GM23248 (cell line): ENCODE results near the gene EIF4G3. TPM values are rescaled to one million over a fixed set of nuclear protein-coding genes. Genes with fewer than 3 reads are reported as not detected.
"Not testable (repeated sequence)": the region's sequence is repeated elsewhere in the genome, so short reads cannot be mapped to it uniquely, and the experiment has no call there.

Experiments
- DNase-seq: peaks from one replicate; pipeline ENCODE4 v3.0.0-alpha.2; 2015
- H2AFZ ChIP-seq: fragments of 200-600 bp; sonication (generic); 2 replicates; pipeline ENCODE4 v1.6.1; 2016; ENCODE audit warnings: antibody characterized with exemption
- H3F3A ChIP-seq: fragments of 200-600 bp; sonication (generic); 2 replicates; pipeline ENCODE4 v1.6.1; 2016; ENCODE audit warnings: mild to moderate bottlenecking, antibody characterized with exemption, mixed run types; ENCODE audit not compliant: insufficient read depth
- H3K27ac ChIP-seq: fragments of 200-600 bp; sonication (generic); 2 replicates; pipeline ENCODE4 v1.5.1; 2016; ENCODE audit warnings: mild to moderate bottlenecking
- H3K27me3 ChIP-seq: fragments of 200-600 bp; sonication (generic); replicated peaks from 2 replicates; pipeline ENCODE4 v1.6.1; 2016; ENCODE audit warnings: mild to moderate bottlenecking; ENCODE audit not compliant: insufficient read depth
- H3K36me3 ChIP-seq: fragments of 200-600 bp; sonication (generic); 2 replicates; pipeline ENCODE4 v1.6.1; 2016; ENCODE audit warnings: low read depth, mild to moderate bottlenecking
- H3K4me1 ChIP-seq: fragments of 200-600 bp; sonication (generic); 2 replicates; pipeline ENCODE4 v1.6.1; 2016; ENCODE audit warnings: mild to moderate bottlenecking; ENCODE audit not compliant: insufficient read depth
- H3K4me2 ChIP-seq: fragments of 200-600 bp; sonication (generic); one replicate; pipeline ENCODE4 v1.6.1; 2016; ENCODE audit warnings: mild to moderate bottlenecking; ENCODE audit not compliant: unreplicated experiment
- H3K4me3 ChIP-seq: fragments of 200-600 bp; sonication (generic); 2 replicates; pipeline ENCODE4 v1.5.1; 2016; ENCODE audit warnings: mild to moderate bottlenecking
- H3K79me2 ChIP-seq: fragments of 200-600 bp; sonication (generic); 2 replicates; pipeline ENCODE4 v1.6.1; 2016; ENCODE audit warnings: mild to moderate bottlenecking; ENCODE audit not compliant: insufficient read depth
- H3K9ac ChIP-seq: fragments of 200-600 bp; sonication (generic); 2 replicates; pipeline ENCODE4 v1.6.1; 2016; ENCODE audit warnings: mild to moderate bottlenecking
- H3K9me2 ChIP-seq: fragments of 200-600 bp; sonication (generic); 2 replicates; pipeline ENCODE4 v1.6.1; 2016; ENCODE audit warnings: mixed run types, mild to moderate bottlenecking, moderate library complexity; ENCODE audit not compliant: insufficient read depth
- H3K9me3 ChIP-seq: fragments of 200-600 bp; sonication (generic); one replicate; pipeline ENCODE4 v1.6.1; 2017; ENCODE audit warnings: low read depth
- H4K20me1 ChIP-seq: fragments of 200-600 bp; sonication (generic); 2 replicates; pipeline ENCODE4 v1.6.0; 2016; ENCODE audit not compliant: insufficient read depth
- EZH2 ChIP-seq: fragments of 200-600 bp; sonication (generic); IDR thresholded peaks from 2 replicates; pipeline ENCODE4 v1.6.1; 2018; ENCODE audit warnings: antibody characterized with exemption, mild to moderate bottlenecking; ENCODE audit not compliant: insufficient read depth, poor library complexity, severe bottlenecking
- EZH2phosphoT487 ChIP-seq: fragments of 200-600 bp; sonication (generic); IDR thresholded peaks from 2 replicates; pipeline ENCODE4 v1.6.1; 2018; ENCODE audit warnings: antibody characterized with exemption, moderate library complexity, mild to moderate bottlenecking, low read depth; ENCODE audit not compliant: insufficient read depth
- WGBS, 2 experiments: methylation state at CpG; one replicate each; pipeline ENCODE4 v1.1.6; 2015 to 2017; ENCODE audit warnings: low lambda C conversion rate in 2 of 2, low coverage in 1 of 2; ENCODE audit errors: missing lambda C conversion rate in 2 of 2; 5-methylcytosine and 5-hydroxymethylcytosine counted together
- in situ Hi-C: fragments of 300-500 bp; cut with MboI; formaldehyde crosslinking; loops from 2 replicates; pipeline ENCODE4 v1.15.0; 2020
- polyA plus RNA-seq: library from polyadenylated mRNA; unstranded; fragments of >200 nt; fragmentation: Nextera tagmentation; extraction: Ambion mirVana; gene quantifications from 2 replicates; pipeline ENCODE4 v1.2.1, GENCODE V29; 2016
- total RNA-seq: library from RNA; depleted of rRNA; stranded (reverse); fragments of >200 nt; shearing (Covaris generic); gene quantifications from 2 replicates; pipeline ENCODE4 v1.2.3, GENCODE V29; 2014

EIF4G3 gene
- total and polyA plus RNA-seq, 2 experiments from 2014 or later: 24.0 to 43.1 TPM

GRCh38 chr1:21092545-21092944, 84.2 kb downstream of the EIF4G3 start:
- H2AFZ ChIP-seq, H3K9me2 ChIP-seq, H3K4me3 ChIP-seq, in situ Hi-C loops, H3K4me2 ChIP-seq, DNase-seq, H3K36me3 ChIP-seq, H3K27me3 ChIP-seq, H3K9me3 ChIP-seq, H4K20me1 ChIP-seq, H3K9ac ChIP-seq, H3K27ac ChIP-seq: not testable (repeated sequence)
- peaks cover 29% of the 10 kb centered on the region for H3F3A ChIP-seq
- WGBS, 2 experiments: 97% methylated on average over 2 of the region's 2 CpGs
- H3K79me2 ChIP-seq: peaks cover 92% of the 10 kb centered on the region
- peaks cover 28% of the 10 kb centered on the region for H3K4me1 ChIP-seq

GRCh38 chr1:21091053-21091690, 85.5 kb downstream of the EIF4G3 start:
- whole genome bisulfite sequencing, 2 experiments: 21 to 26% methylated on average over 11 of the region's 11 CpGs
- peak overlapping the region; percentile 73 for H3K4me2 ChIP-seq
- H3K9me3 ChIP-seq, H2AFZ ChIP-seq, H3K9me2 ChIP-seq, H4K20me1 ChIP-seq, in situ Hi-C loops, H3K27me3 ChIP-seq, H3K36me3 ChIP-seq: not testable (repeated sequence)
- DNase-seq: peak; percentile 88
- H3K4me3 ChIP-seq: peak overlapping the region; percentile 53
- peaks cover 29% of the 10 kb centered on the region for H3F3A ChIP-seq
- H3K79me2 ChIP-seq: peaks cover 92% of the 10 kb centered on the region
- H3K4me1 ChIP-seq: peaks cover 28% of the 10 kb centered on the region
- peak overlapping the region; percentile 59 for H3K9ac ChIP-seq
- peak overlapping the region; percentile 72 for H3K27ac ChIP-seq

- TF ChIP-seq EZH2phosphoT487 (no peak), EZH2 (no peak)
- Histone ChIP-seq H3K27ac (peak overlapping the region; percentile 72), H3F3A (peaks cover 29% of the 10 kb centered on the region), H3K4me2 (peak overlapping the region; percentile 73), H3K9ac (peak overlapping the region; percentile 59), H3K36me3 (peaks cover 12% of the 10 kb centered on the region), H3K4me1 (peaks cover 28% of the 10 kb centered on the region), H4K20me1 (no peaks in the 10 kb centered on the region), H3K79me2 (peaks cover 92% of the 10 kb centered on the region), H3K4me3 (peak overlapping the region; percentile 53), H2AFZ (no peak overlapping the region), H3K27me3 (no peaks in the 10 kb centered on the region), H3K9me3 (no peaks in the 10 kb centered on the region), H3K9me2 (no peaks in the 10 kb centered on the region)
- peak; percentile 16 for DNase-seq
- in situ Hi-C loops: no loop called here
- WGBS, 2 experiments: 3 to 5% methylated on average over 1 of the region's 1 CpG
These were observed 86.2 kb downstream of the EIF4G3 start for GRCh38 chr1:21090463-21090862.

- Histone ChIP-seq H3K9me2 (no peaks in the 10 kb centered on the region), H3K4me2 (peak overlapping the region; percentile 73), H3K4me3 (no peak overlapping the region), H3K36me3 (peaks cover 15% of the 10 kb centered on the region), H3F3A (peaks cover 29% of the 10 kb centered on the region), H4K20me1 (no peaks in the 10 kb centered on the region), H2AFZ (no peak overlapping the region), H3K9ac (no peak overlapping the region; the same call in 1 of the 2 replicates), H3K4me1 (peaks cover 28% of the 10 kb centered on the region), H3K79me2 (peaks cover 92% of the 10 kb centered on the region), H3K9me3 (no peaks in the 10 kb centered on the region), H3K27ac (peak overlapping the region; percentile 72), H3K27me3 (no peaks in the 10 kb centered on the region)
- in situ Hi-C loops: no loop called here
- TF ChIP-seq EZH2phosphoT487: no peak
- TF ChIP-seq EZH2: no peak
- DNase-seq: no peak
These were observed 87.0 kb downstream of the EIF4G3 start for GRCh38 chr1:21089731-21090130.

- in situ Hi-C loops: no loop called here
- H3K4me1 ChIP-seq: peaks cover 32% of the 10 kb centered on the region
- peak overlapping the region; percentile 72 for H3K27ac ChIP-seq
- H3K79me2 ChIP-seq: peaks cover 93% of the 10 kb centered on the region
- no peaks in the 10 kb centered on the region for H3K9me2 ChIP-seq
- no peak overlapping the region for H3K4me2 ChIP-seq
- WGBS, 2 experiments: 98% methylated on average over 2 of the region's 2 CpGs
- no peaks in the 10 kb centered on the region for H4K20me1 ChIP-seq
- H3F3A ChIP-seq: peaks cover 29% of the 10 kb centered on the region
- H2AFZ ChIP-seq: no peak overlapping the region
- no peak overlapping the region for H3K4me3 ChIP-seq
- no peak for DNase-seq
- no peaks in the 10 kb centered on the region for H3K9me3 ChIP-seq
- no peak overlapping the region for H3K9ac ChIP-seq
- H3K27me3 ChIP-seq: no peaks in the 10 kb centered on the region
- H3K36me3 ChIP-seq: peaks cover 15% of the 10 kb centered on the region
- no peak for TF ChIP-seq EZH2phosphoT487
- TF ChIP-seq EZH2: no peak
These were observed 87.4 kb downstream of the EIF4G3 start for GRCh38 chr1:21089299-21089698.
